Suprapubic skin (tissue), 4 donors: Measurements from ENCODE around the gene HBA1. TPM values are rescaled to one million over a fixed set of nuclear protein-coding genes. Genes with fewer than 3 reads are reported as not detected.

Experiments used
- DNase-seq, 2 donors: peaks; one replicate each; pipeline ENCODE4 v3.0.0-alpha.2; 2019; ENCODE audit warnings: low spot score in 2 of 2
- H3K27ac ChIP-seq: fragments of 200-600 bp; sonication (generic); one replicate; pipeline ENCODE4 v1.5.1; 2019
- H3K27me3 ChIP-seq: fragments of 200-600 bp; sonication (generic); one replicate; pipeline ENCODE4 v1.5.1; 2019
- H3K36me3 ChIP-seq: fragments of 200-600 bp; sonication (generic); one replicate; pipeline ENCODE4 v1.5.1; 2019
- H3K4me1 ChIP-seq: fragments of 200-600 bp; sonication (generic); one replicate; pipeline ENCODE4 v1.5.1; 2019
- H3K4me3 ChIP-seq: fragments of 200-600 bp; sonication (generic); one replicate; pipeline ENCODE4 v1.5.1; 2019; ENCODE audit warnings: mild to moderate bottlenecking
- H3K9me3 ChIP-seq: fragments of 200-600 bp; sonication (generic); one replicate; pipeline ENCODE4 v1.5.1; 2019
- EP300 ChIP-seq: sonication (generic); formaldehyde crosslinking; IDR thresholded peaks from one replicate; pipeline ENCODE4 v1.6.1; 2017; ENCODE audit warnings: antibody characterized with exemption
- POLR2A ChIP-seq, 2 donors: fragments of 450-650 bp; IDR thresholded peaks; one replicate each; pipeline ENCODE4 v1.6.1; 2017; ENCODE audit warnings: antibody characterized with exemption in 2 of 2, mild to moderate bottlenecking in 2 of 2, moderate library complexity in 2 of 2
- POLR2AphosphoS5 ChIP-seq, 3 donors: sonication (generic); formaldehyde crosslinking; IDR thresholded peaks; one replicate each; pipeline ENCODE4 v1.6.1; 2017; ENCODE audit warnings: antibody characterized with exemption in 3 of 3
- WGBS: methylation state at CpG from one replicate; pipeline ENCODE4 v1.1.5; 2018; 5-methylcytosine and 5-hydroxymethylcytosine counted together
- total RNA-seq, 4 donors: library from RNA; depleted of rRNA; stranded (reverse); fragments of >200 nt; gene quantifications; one replicate each; pipeline ENCODE4 v1.1.0, GENCODE V29; 2016
- TF ChIP-seq, protein P1 (sequence below), 2 donors: fragments of 200-600 bp in 1 of 2; fragments of 450-650 bp in 1 of 2; sonication (generic) in 1 of 2; IDR thresholded peaks; one replicate each; pipeline ENCODE4 v1.5.1; 2016 to 2019; ENCODE audit warnings: antibody characterized with exemption in 2 of 2, mild to moderate bottlenecking in 1 of 2, moderate library complexity in 1 of 2

Gene HBA1
- total RNA-seq, 4 donors from 2014 or later, result 10.5 to 265 (median 77.7) TPM

DNA sequence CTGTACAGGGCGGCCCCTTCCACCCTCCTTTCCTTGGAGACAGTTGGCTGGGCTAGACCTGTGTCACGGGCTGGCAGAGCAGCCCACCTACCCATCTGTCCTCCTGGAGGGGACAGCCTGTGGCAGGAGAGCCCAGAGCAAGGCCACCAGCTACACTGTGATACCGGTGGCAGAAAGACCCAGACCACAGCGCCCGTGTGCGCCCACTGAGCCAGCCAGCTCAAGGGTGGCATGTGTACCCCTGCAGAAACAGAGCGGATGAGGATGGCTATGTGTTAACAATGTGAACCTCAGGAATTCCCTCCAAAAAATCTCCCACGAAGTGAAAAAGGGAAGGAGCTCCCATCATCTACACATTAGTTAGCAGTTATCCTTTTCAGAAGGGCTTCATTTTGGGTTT, 10.8 kb downstream of the HBA1 start:
- Histone ChIP-seq H3K27ac (no peak overlapping the region), H3K4me1 (no peaks in the 10 kb centered on the region), H3K36me3 (peaks cover 51% of the 10 kb centered on the region), H3K27me3 (no peaks in the 10 kb centered on the region), H3K9me3 (no peaks in the 10 kb centered on the region), H3K4me3 (no peak overlapping the region)
- WGBS, result 97% methylated on average over 8 of the region's 8 CpGs
- no peak for TF ChIP-seq EP300
- TF ChIP-seq, protein P1, sequence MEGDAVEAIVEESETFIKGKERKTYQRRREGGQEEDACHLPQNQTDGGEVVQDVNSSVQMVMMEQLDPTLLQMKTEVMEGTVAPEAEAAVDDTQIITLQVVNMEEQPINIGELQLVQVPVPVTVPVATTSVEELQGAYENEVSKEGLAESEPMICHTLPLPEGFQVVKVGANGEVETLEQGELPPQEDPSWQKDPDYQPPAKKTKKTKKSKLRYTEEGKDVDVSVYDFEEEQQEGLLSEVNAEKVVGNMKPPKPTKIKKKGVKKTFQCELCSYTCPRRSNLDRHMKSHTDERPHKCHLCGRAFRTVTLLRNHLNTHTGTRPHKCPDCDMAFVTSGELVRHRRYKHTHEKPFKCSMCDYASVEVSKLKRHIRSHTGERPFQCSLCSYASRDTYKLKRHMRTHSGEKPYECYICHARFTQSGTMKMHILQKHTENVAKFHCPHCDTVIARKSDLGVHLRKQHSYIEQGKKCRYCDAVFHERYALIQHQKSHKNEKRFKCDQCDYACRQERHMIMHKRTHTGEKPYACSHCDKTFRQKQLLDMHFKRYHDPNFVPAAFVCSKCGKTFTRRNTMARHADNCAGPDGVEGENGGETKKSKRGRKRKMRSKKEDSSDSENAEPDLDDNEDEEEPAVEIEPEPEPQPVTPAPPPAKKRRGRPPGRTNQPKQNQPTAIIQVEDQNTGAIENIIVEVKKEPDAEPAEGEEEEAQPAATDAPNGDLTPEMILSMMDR (IDR thresholded peaks at IDR 0.05), result no peak
- TF ChIP-seq POLR2AphosphoS5 (IDR thresholded peaks at IDR 0.05), result no peak
- no peak for TF ChIP-seq POLR2A (IDR thresholded peaks at IDR 0.05)
- no peak for DNase-seq

DNA sequence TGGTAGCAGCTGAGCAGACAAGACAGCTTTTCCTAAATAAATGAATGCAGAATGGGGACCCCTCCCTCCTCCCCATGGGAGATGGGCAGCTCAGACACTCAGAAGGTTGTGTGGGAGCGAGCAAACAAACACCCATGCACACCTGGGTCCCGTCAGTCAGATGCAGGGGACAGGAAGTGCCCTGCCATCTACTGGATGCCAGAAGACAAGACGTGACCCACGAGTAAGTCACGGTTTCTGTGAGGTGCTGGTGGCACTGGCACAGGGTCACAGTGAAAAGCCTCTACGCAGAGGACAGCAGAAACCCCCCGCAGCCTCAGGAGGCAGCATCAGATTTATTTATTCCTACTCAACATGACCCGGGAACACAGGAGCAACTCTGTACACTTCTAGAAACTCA, 12.2 kb downstream of the HBA1 start:
- H3K36me3 ChIP-seq, result peaks cover 64% of the 10 kb centered on the region
- H3K4me1 ChIP-seq, result no peaks in the 10 kb centered on the region
- H3K27ac ChIP-seq, result no peak overlapping the region
- H3K27me3 ChIP-seq, result no peaks in the 10 kb centered on the region
- H3K4me3 ChIP-seq, result no peak overlapping the region
- DNase-seq, result no peak
- WGBS, result 82% methylated on average over 8 of the region's 8 CpGs
- H3K9me3 ChIP-seq, result no peaks in the 10 kb centered on the region
- TF ChIP-seq, protein P1 (IDR thresholded peaks at IDR 0.05), result no peak
- no peak for TF ChIP-seq POLR2A (IDR thresholded peaks at IDR 0.05)
- TF ChIP-seq POLR2AphosphoS5 (IDR thresholded peaks at IDR 0.05), result no peak
- no peak for TF ChIP-seq EP300

DNA sequence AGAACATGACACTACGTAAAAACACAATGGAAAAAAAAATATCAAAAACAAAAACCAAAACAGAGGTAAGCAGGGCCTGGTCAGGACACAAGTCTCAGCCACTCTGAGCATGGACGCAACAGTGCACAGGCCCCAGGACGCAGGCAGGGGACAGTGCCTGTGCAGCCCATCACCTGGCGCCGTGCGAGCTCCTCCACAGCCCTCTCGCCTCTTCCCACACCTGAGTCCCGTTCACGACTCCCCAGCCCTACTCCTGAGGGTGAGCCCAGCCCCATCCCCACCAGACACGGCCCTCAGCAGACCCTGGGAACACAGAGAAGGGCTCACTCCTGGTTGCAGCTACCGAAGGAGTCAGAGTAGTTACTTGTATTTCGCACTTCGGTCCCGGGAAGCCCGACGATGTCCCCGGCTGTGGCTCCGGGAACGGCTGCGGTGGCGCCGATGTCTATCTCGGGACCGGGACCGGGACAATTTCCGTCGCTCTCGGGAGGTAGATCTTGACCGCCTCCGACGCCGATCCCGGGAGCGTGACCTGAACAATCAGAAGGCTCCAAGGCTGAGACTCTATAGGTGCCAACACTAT, 13.2 kb downstream of the HBA1 start:
- no peak for DNase-seq
- H3K27ac ChIP-seq, result no peak overlapping the region
- H3K4me1 ChIP-seq, result no peaks in the 10 kb centered on the region
- H3K9me3 ChIP-seq, result no peaks in the 10 kb centered on the region
- WGBS, result 92% methylated on average over 30 of the region's 34 CpGs
- no peak for TF ChIP-seq POLR2AphosphoS5 (IDR thresholded peaks at IDR 0.05)
- TF ChIP-seq EP300, result no peak
- no peak for TF ChIP-seq POLR2A (IDR thresholded peaks at IDR 0.05)
- TF ChIP-seq, protein P1 (IDR thresholded peaks at IDR 0.05), result no peak
- H3K4me3 ChIP-seq, result no peak overlapping the region
- peaks cover 74% of the 10 kb centered on the region for H3K36me3 ChIP-seq
- H3K27me3 ChIP-seq, result no peaks in the 10 kb centered on the region

DNA sequence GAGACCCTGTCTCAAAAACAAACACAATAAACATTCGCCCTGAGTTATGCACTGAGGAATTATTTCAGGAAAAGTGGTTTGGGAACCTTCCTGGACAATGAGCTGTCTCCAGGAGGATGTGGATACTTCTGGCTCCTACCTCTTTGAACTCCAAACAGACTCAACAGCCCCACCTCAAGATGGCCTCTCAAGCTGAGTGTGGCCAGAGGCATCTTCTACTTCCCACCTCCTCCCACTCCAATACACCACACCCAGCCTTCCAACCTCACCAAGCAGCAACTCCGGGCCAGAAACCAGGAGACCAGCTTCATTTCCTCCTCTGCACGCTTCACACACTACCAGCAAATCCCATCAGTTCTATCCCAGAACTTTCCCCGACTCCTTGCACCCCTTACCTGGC, 15.4 kb downstream of the HBA1 start:
- DNase-seq, result no peak
- Histone ChIP-seq H3K4me1 (no peaks in the 10 kb centered on the region), H3K9me3 (no peaks in the 10 kb centered on the region), H3K27me3 (no peaks in the 10 kb centered on the region), H3K27ac (no peak overlapping the region), H3K36me3 (peaks cover 96% of the 10 kb centered on the region), H3K4me3 (no peak overlapping the region)
- WGBS, result 83% methylated on average over 4 of the region's 4 CpGs
- TF ChIP-seq EP300, result no peak
- no peak for TF ChIP-seq POLR2A (IDR thresholded peaks at IDR 0.05)
- TF ChIP-seq, protein P1 (IDR thresholded peaks at IDR 0.05), result no peak
- no peak for TF ChIP-seq POLR2AphosphoS5 (IDR thresholded peaks at IDR 0.05)

DNA sequence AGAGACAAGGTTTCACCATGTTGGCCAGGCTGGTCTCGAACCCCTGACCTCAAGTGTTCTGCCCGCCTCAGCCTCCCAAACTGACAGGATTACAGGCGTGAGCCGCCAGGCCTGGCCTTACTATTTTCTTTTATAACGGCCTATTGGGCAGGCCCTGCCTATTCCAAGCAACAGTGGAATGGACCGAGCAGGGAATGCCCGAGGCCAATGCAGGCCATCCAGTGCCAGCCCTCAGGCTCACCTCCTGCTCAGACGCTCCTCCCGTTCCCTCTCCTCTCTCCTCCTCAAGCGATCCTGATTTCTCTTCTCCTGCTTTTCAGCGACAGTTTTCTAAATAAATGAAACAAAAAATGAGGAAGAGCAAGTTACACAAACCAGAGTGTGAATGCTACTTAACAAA, 16.2 kb downstream of the HBA1 start:
- peaks cover 98% of the 10 kb centered on the region for H3K36me3 ChIP-seq
- TF ChIP-seq POLR2A (IDR thresholded peaks at IDR 0.05) (no peak), EP300 (no peak), POLR2AphosphoS5 (IDR thresholded peaks at IDR 0.05) (no peak)
- TF ChIP-seq, protein P1 (IDR thresholded peaks at IDR 0.05), result no peak
- WGBS, result 90% methylated on average over 11 of the region's 11 CpGs

More for the DNA sequence above, 16.2 kb downstream of the HBA1 start:
- no peak for DNase-seq
- H3K27me3 ChIP-seq, result no peaks in the 10 kb centered on the region
- H3K9me3 ChIP-seq, result no peaks in the 10 kb centered on the region
- H3K4me1 ChIP-seq, result no peaks in the 10 kb centered on the region
- no peak overlapping the region for H3K27ac ChIP-seq
- no peak overlapping the region for H3K4me3 ChIP-seq
